ENCODE results near the gene AJM1. TPM values are rescaled to one million over a fixed set of nuclear protein-coding genes. Genes with fewer than 3 reads are reported as not detected.
A peak's percentile ranks its signal among the peaks of the same experiment; 100 is the strongest.

Gene AJM1
- total and polyA plus RNA-seq, 2 of the 8 experiments (the other 6 are each of a cell fraction or from before 2014, with no cell fraction given), result 0.12 to 0.97 TPM

DNA sequence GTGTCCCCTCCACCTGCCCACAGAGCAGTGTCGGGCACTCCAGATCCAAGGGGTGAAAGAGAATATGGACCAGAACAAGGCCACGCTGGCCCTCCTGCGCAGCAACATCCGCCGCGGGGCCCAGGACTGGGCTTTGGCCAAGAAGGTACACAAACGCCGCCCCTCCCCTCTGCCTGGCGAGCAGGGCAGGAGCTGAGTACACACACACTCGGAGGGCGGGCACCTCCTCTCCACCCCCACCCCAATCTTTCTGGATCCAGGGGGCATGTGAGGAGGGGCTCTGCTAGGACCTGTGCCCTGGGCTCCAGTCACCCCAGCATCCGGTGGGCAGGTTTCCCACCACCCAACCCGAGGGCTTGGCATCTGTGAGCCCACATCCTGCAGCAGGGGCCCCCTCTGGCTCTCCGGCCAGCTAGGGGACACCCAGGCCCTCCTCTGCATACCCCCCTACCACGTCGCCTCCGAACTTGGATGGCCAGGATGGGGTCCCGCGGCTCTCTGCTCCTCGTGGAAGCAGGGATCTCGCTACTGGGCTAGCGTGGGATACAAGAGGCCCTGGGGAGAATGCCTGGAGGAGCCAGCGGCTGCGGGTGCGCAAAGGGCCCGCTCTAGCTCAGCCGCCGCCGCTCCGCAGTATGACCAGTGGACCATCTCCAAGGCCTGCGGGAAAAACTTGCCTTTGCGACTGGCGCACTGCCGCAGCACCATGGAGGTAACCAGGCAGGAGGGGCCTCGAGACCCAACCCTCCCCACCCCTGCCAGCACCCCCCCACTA, 43.0 kb upstream of the AJM1 start:
- H3K4me2 ChIP-seq (ENCODE audit: insufficient read depth in 1 of 2, low read depth in 2 of 2, low read length in 2 of 2), result peak overlapping the region; percentile 88 to 93
- no peak overlapping the region for H3K4ac ChIP-seq (replicated peaks; ENCODE audit: insufficient read length, low read depth, low read length)
- H3K36me3 ChIP-seq (ENCODE audit: control insufficient read depth in 2 of 4, insufficient read depth in 4 of 4, low read length in 3 of 4), result no peaks in the 10 kb centered on the region
- H2AFZ ChIP-seq (ENCODE audit: low read length), result no peak overlapping the region
- 59% methylated on average over 31 of the region's 35 CpGs; no CpG with 5 or more reads in 1 of the 2 experiments for WGBS, 2 experiments (ENCODE audit: extremely low coverage in 1 of 2, insufficient coverage in 1 of 2, insufficient read length in 1 of 2, insufficient replicate concordance in 2 of 2, low coverage in 1 of 2, low lambda C conversion rate in 2 of 2, missing lambda C conversion rate in 1 of 2)
- H3K79me1 ChIP-seq (ENCODE audit: low read depth, low read length), result no peaks in the 10 kb centered on the region; the same call in 1 of the 2 replicates
- H2BK5ac ChIP-seq (ENCODE audit: low read depth, low read length), result no peak overlapping the region
- H3K23ac ChIP-seq (ENCODE audit: insufficient read length), result no peak overlapping the region
- no peak overlapping the region for H2BK15ac ChIP-seq (ENCODE audit: low read length)
- no peak overlapping the region; the same call in 1 of the 2 replicates for H4K8ac ChIP-seq (ENCODE audit: extremely low read depth, insufficient read depth, low read length)
- no peak overlapping the region for H2BK12ac ChIP-seq (ENCODE audit: low read depth, low read length)
- no peak overlapping the region for H2BK20ac ChIP-seq (ENCODE audit: low read length)
- no peak overlapping the region for H2AK5ac ChIP-seq (ENCODE audit: low read depth, low read length)
- CTCF ChIA-PET (ENCODE audit: partially characterized antibody), result interaction anchor here (1.1 to 2.5 kb wide), 7 partner anchors 9 to 85 kb away, joined by 3 to 10 read pairs (median 4); partner anchors contain the start of gene AJM1
- H4K20me1 ChIP-seq (replicated peaks in 1 of 2; ENCODE audit: control insufficient read depth in 1 of 2, insufficient read depth in 2 of 2, low read length in 2 of 2), result peaks cover 0 to 2% of the 10 kb centered on the region in 2 experiments
- H3K27ac ChIP-seq (ENCODE audit: low read depth, low read length), result no peak overlapping the region
- peaks cover 0 to 17% (median 10%) of the 10 kb centered on the region in 4 experiments; a peak in 6 of 7 replicates for H3K4me1 ChIP-seq (replicated peaks in 1 of 4; ENCODE audit: control insufficient read depth in 3 of 4, insufficient read depth in 4 of 4, low read length in 3 of 4)
- H3K4me3 ChIP-seq (ENCODE audit: extremely low read depth in 1 of 4, insufficient read depth in 2 of 4, low read depth in 3 of 4, low read length in 4 of 4), result peak overlapping the region; percentile 52 to 76 (median 61)
- no peak overlapping the region for H4K5ac ChIP-seq (ENCODE audit: insufficient read length, low read depth, low read length)
- no peak overlapping the region; a peak in 1 of 7 replicates for H3K9ac ChIP-seq (replicated peaks in 1 of 4; ENCODE audit: extremely low read depth in 1 of 4, low read depth in 3 of 4, low read length in 3 of 4)
- peak overlapping the region; percentile 71 for H3K18ac ChIP-seq (ENCODE audit: extremely low read depth, low read length)
- DNase-seq (ENCODE audit: low read depth in 1 of 2, low spot score in 2 of 2) (no peak), FAIRE-seq (no peak)
- H3K9me3 ChIP-seq (ENCODE audit: insufficient read depth in 2 of 2, low read depth in 1 of 2, low read length in 1 of 2), result no peaks in the 10 kb centered on the region
- POLR2A ChIA-PET (ENCODE audit: partially characterized antibody), result interaction anchor here (0.9 to 2.2 kb wide), 3 partner anchors 9 to 71 kb away, joined by 3 to 12 read pairs (median 4); partner anchors contain the start of gene RABL6
- no peak overlapping the region for H4K91ac ChIP-seq (replicated peaks; ENCODE audit: insufficient read length, low read length)
- peaks cover 15% of the 10 kb centered on the region; the same call in 1 of the 2 replicates for H3K23me2 ChIP-seq (ENCODE audit: low read depth, low read length)
- no peak overlapping the region for H3K56ac ChIP-seq (replicated peaks; ENCODE audit: insufficient read length, low read depth, low read length)
- H3K27me3 ChIP-seq (replicated peaks in 1 of 4; ENCODE audit: control insufficient read depth in 3 of 4, extremely low read depth in 1 of 4, insufficient read depth in 3 of 4, low read length in 3 of 4), result peaks cover 0 to 21% (median 11%) of the 10 kb centered on the region in 4 experiments; a peak in 5 of 7 replicates
- H2BK120ac ChIP-seq (replicated peaks; ENCODE audit: low read depth, low read length), result no peak overlapping the region
- no peak overlapping the region for H3K14ac ChIP-seq (ENCODE audit: insufficient read length)
- no peaks in the 10 kb centered on the region for H3K79me2 ChIP-seq (ENCODE audit: control insufficient read depth in 1 of 2, insufficient read depth in 2 of 2, low read length in 2 of 2)
- TF ChIP-seq EZH2 (IDR thresholded peaks at IDR 0.05; ENCODE audit: low read depth, low read length, severe bottlenecking), result peak; percentile 35
- TF ChIP-seq TAF7 (optimal IDR thresholded peaks at IDR 0.05; ENCODE audit: borderline replicate concordance, low read depth, low read length), result no peak
- TF ChIP-seq, protein P1, sequence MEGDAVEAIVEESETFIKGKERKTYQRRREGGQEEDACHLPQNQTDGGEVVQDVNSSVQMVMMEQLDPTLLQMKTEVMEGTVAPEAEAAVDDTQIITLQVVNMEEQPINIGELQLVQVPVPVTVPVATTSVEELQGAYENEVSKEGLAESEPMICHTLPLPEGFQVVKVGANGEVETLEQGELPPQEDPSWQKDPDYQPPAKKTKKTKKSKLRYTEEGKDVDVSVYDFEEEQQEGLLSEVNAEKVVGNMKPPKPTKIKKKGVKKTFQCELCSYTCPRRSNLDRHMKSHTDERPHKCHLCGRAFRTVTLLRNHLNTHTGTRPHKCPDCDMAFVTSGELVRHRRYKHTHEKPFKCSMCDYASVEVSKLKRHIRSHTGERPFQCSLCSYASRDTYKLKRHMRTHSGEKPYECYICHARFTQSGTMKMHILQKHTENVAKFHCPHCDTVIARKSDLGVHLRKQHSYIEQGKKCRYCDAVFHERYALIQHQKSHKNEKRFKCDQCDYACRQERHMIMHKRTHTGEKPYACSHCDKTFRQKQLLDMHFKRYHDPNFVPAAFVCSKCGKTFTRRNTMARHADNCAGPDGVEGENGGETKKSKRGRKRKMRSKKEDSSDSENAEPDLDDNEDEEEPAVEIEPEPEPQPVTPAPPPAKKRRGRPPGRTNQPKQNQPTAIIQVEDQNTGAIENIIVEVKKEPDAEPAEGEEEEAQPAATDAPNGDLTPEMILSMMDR (IDR thresholded peaks at IDR 0.05; ENCODE audit: control extremely low read depth in 1 of 3, insufficient read depth in 1 of 3, low read depth in 1 of 3, low read length in 3 of 3), result no peak
- TF ChIP-seq SIX5 (IDR thresholded peaks at IDR 0.05; ENCODE audit: low read depth, low read length), result no peak
- no peak for TF ChIP-seq RNF2 (IDR thresholded peaks at IDR 0.05; ENCODE audit: borderline replicate concordance, low read depth, low read length, missing control alignments, poor library complexity, severe bottlenecking)
- TF ChIP-seq RFX5 (IDR thresholded peaks at IDR 0.05; ENCODE audit: borderline replicate concordance, low read depth, low read length), result no peak
- TF ChIP-seq, protein P2, sequence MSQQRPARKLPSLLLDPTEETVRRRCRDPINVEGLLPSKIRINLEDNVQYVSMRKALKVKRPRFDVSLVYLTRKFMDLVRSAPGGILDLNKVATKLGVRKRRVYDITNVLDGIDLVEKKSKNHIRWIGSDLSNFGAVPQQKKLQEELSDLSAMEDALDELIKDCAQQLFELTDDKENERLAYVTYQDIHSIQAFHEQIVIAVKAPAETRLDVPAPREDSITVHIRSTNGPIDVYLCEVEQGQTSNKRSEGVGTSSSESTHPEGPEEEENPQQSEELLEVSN (IDR thresholded peaks at IDR 0.05), result no peak

Measured in H1 (cell line).